SK-N-SH (cell line): Measurements from ENCODE around the gene RFX7. TPM values are rescaled to one million over a fixed set of nuclear protein-coding genes. Genes with fewer than 3 reads are reported as not detected.

Experiments
- CTCF ChIA-PET: fragments of 300-600, 350-600 bp; formaldehyde crosslinking; extraction: SDS; loops from one replicate; lab custom pipeline; 2021; lab: Yijun Ruan, JAX
- POLR2A ChIA-PET: fragments of 350-600 bp; sonication (Branson Sonifier 250); formaldehyde crosslinking; extraction: SDS; loops from one replicate; lab custom pipeline; 2020; ENCODE audit warnings: antibody characterized with exemption, inconsistent platforms; lab: Yijun Ruan, JAX
- DNase-seq: peaks from one replicate; pipeline ENCODE4 v3.0.0; 2012
- H2AFZ ChIP-seq: fragments of 200-600 bp; sonication (generic); 2 replicates; pipeline ENCODE4 v1.8.1; 2016; ENCODE audit warnings: antibody characterized with exemption, mild to moderate bottlenecking, low read depth
- H3F3A ChIP-seq: fragments of 200-600 bp; sonication (generic); replicated peaks from 2 replicates; pipeline ENCODE3; 2016; ENCODE audit warnings: antibody characterized with exemption, mild to moderate bottlenecking; ENCODE audit not compliant: insufficient read depth
- H3K27ac ChIP-seq, 2 experiments: fragments of 200-500 bp in 1 of 2; fragments of 200-600 bp in 1 of 2; sonication (Bioruptor generic) in 1 of 2; sonication (generic), shearing (Covaris generic) in 1 of 2; 2 replicates each; pipeline versions ENCODE4 v1.5.1 to v1.6.1; 2014 to 2016; ENCODE audit warnings: low read depth in 2 of 2, inconsistent platforms in 1 of 2, low read length in 1 of 2, mild to moderate bottlenecking in 1 of 2, mixed read lengths in 1 of 2
- H3K27me3 ChIP-seq: fragments of 200-600 bp; sonication (generic), shearing (Covaris generic); 2 replicates; pipeline ENCODE4 v1.6.1; 2016; ENCODE audit warnings: mixed run types; ENCODE audit not compliant: insufficient read depth
- H3K36me3 ChIP-seq, 2 experiments: fragments of 200-500 bp in 1 of 2; fragments of 200-600 bp in 1 of 2; sonication (Bioruptor generic) in 1 of 2; sonication (generic) in 1 of 2; replicated peaks in 1 of 2; 2 replicates each; pipeline versions ENCODE3 to v1.5.1; 2014 to 2016; ENCODE audit warnings: low read length in 1 of 2, mild to moderate bottlenecking in 1 of 2; ENCODE audit not compliant: insufficient read depth in 2 of 2, control insufficient read depth in 1 of 2
- H3K4me1 ChIP-seq, 2 experiments: fragments of 200-500 bp in 1 of 2; fragments of 200-600 bp in 1 of 2; sonication (Bioruptor generic) in 1 of 2; sonication (generic), shearing (Covaris generic) in 1 of 2; 2 replicates each; pipeline versions ENCODE4 v1.5.1 to v1.6.1; 2014 to 2016; ENCODE audit warnings: low read depth in 1 of 2, low read length in 1 of 2, mixed run types in 1 of 2; ENCODE audit not compliant: insufficient read depth in 2 of 2, control insufficient read depth in 1 of 2
- H3K4me2 ChIP-seq: fragments of 200-600 bp; sonication (generic), shearing (Covaris generic); 2 replicates; pipeline ENCODE4 v1.6.1; 2017; ENCODE audit warnings: mixed run types
- H3K4me3 ChIP-seq, 2 experiments: fragments of 200-500 bp in 1 of 2; fragments of 200-600 bp in 1 of 2; sonication (Bioruptor generic) in 1 of 2; sonication (generic), shearing (Covaris generic) in 1 of 2; 2 replicates each; pipeline versions ENCODE4 v1.5.1 to v1.8.1; 2014 to 2016; ENCODE audit warnings: low read depth in 2 of 2, inconsistent platforms in 1 of 2, low read length in 1 of 2, mild to moderate bottlenecking in 1 of 2, mixed read lengths in 1 of 2, moderate library complexity in 1 of 2
- H3K79me2 ChIP-seq: fragments of 200-600 bp; sonication (generic); 2 replicates; pipeline ENCODE4 v1.8.1; 2017; ENCODE audit warnings: mild to moderate bottlenecking; ENCODE audit not compliant: insufficient read depth
- H3K9ac ChIP-seq: fragments of 200-600 bp; sonication (generic); 2 replicates; pipeline ENCODE4 v1.6.1; 2017; ENCODE audit warnings: mixed run types
- H3K9me2 ChIP-seq: fragments of 200-600 bp; sonication (generic); 2 replicates; pipeline ENCODE4 v1.6.1; 2017; ENCODE audit warnings: mixed run types
- H3K9me3 ChIP-seq: fragments of 200-600 bp; sonication (generic); 2 replicates; pipeline ENCODE4 v1.6.1; 2017; ENCODE audit warnings: mixed run types, mild to moderate bottlenecking, moderate library complexity
- H4K20me1 ChIP-seq: fragments of 200-600 bp; sonication (generic); 2 replicates; pipeline ENCODE4 v1.6.1; 2017; ENCODE audit warnings: mild to moderate bottlenecking, mixed run types; ENCODE audit not compliant: insufficient read depth
- CHD2 ChIP-seq: fragments of 150-350 bp; IDR thresholded peaks from 2 replicates; pipeline ENCODE4 v1.6.1; 2018; ENCODE audit warnings: low read length; ENCODE audit not compliant: partially characterized antibody
- EZH2phosphoT487 ChIP-seq: fragments of 200-600 bp; sonication (generic); IDR thresholded peaks from 2 replicates; pipeline ENCODE4 v1.6.1; 2017; ENCODE audit warnings: low read depth, mixed run types, mild to moderate bottlenecking, antibody characterized with exemption, moderate library complexity, borderline replicate concordance
- GATA2 ChIP-seq: sonication (generic); formaldehyde crosslinking; IDR thresholded peaks from 2 replicates; pipeline ENCODE4 v1.5.0; 2020; ENCODE audit warnings: mild to moderate bottlenecking, missing genetic modification reagents
- SIN3A ChIP-seq: IDR thresholded peaks from 2 replicates; pipeline ENCODE4 v1.6.1; 2012; ENCODE audit warnings: low read depth, mild to moderate bottlenecking, low read length, moderate library complexity, borderline replicate concordance
- TAF1 ChIP-seq: IDR thresholded peaks from 2 replicates; pipeline ENCODE4 v1.6.1; 2012; ENCODE audit warnings: low read depth, mild to moderate bottlenecking, low read length, moderate library complexity, borderline replicate concordance
- WGBS: methylation state at CpG from one replicate; pipeline ENCODE4 v1.1.6; 2017; ENCODE audit warnings: low lambda C conversion rate; 5-methylcytosine and 5-hydroxymethylcytosine counted together
- polyA plus RNA-seq, 3 experiments: library from polyadenylated mRNA; depleted of rRNA; stranded (reverse); fragments of >200 nt; gene quantifications; 2 replicates each; pipeline ENCODE4 v1.2.3, GENCODE V29; 2012
- TF ChIP-seq, protein P1 (sequence below): fragments of 150-350 bp; IDR thresholded peaks from 2 replicates; pipeline ENCODE4 v1.6.1; 2016; ENCODE audit warnings: mild to moderate bottlenecking, low read depth, low read length
- TF ChIP-seq, protein P2 (sequence below): fragments of 150-350 bp; IDR thresholded peaks from 2 replicates; pipeline ENCODE4 v1.6.1; 2017; ENCODE audit warnings: antibody characterized with exemption, low read length, low read depth, borderline replicate concordance
- TF ChIP-seq, protein P3 (sequence below): IDR thresholded peaks from 2 replicates; pipeline ENCODE4 v1.6.1; 2012; ENCODE audit warnings: mild to moderate bottlenecking, low read depth, low read length, moderate library complexity

RFX7 gene
- polyA plus RNA-seq, 1 of the 3 experiments (the other 2 are of a cell fraction) = 2.7 TPM

DNA sequence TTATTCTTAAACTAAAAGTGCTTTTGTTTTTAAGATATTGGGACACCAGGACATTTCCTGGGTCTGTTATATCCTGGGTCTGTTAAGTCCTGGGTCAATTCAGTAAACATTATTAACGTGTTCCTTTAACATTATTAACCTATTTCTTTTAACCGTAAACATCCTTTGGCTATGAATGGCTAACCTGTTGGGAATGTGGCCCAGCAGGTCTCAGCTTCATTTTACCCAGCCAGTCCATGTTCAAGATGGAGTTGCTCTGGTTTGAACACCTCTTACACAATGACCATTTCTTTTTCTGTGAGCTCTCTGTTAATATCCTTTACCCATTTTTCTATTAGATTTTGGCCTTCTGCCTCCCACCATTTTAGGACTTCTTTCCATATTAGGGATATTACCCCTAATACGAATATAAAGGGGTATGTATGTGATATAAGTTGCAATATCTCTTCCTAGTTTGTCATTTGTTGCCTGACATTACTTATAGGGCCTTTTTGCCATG is 161.4 kb downstream of the RFX7 start:
- H3K9ac ChIP-seq = no peak overlapping the region

DNA sequence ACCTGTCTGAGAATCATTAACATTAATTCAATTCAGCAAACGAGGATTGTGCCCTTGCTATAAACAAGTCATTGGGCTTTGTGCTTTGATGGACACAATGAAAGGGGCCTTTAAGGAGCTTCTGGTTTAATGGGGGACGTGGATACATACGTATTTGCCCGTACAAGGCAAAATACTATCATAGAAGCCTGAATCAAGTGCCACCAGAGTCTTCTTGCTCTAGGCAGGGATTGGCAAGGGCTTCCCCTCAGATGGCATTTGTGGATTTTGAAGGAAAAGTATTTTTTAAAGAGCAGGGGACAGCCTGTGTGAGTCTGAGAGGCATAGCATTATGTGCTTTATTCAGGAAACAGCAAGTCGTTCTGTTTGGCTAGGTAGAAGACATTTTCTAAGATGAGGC is 166.6 kb downstream of the RFX7 start:
- no peaks in the 10 kb centered on the region for H3K36me3 ChIP-seq
- H3K9ac ChIP-seq = no peak overlapping the region
- no peak for DNase-seq
- no peak overlapping the region for H2AFZ ChIP-seq
- H3K4me3 ChIP-seq = no peak overlapping the region
- no peaks in the 10 kb centered on the region for H3F3A ChIP-seq
- H3K27ac ChIP-seq = no peak overlapping the region
- no peaks in the 10 kb centered on the region for H4K20me1 ChIP-seq
- ChIA-PET CTCF (no interaction called here), POLR2A (no interaction called here)
- H3K4me1 ChIP-seq = no peaks in the 10 kb centered on the region
- no peaks in the 10 kb centered on the region for H3K9me2 ChIP-seq
- no peaks in the 10 kb centered on the region for H3K79me2 ChIP-seq
- TF ChIP-seq, protein P1, sequence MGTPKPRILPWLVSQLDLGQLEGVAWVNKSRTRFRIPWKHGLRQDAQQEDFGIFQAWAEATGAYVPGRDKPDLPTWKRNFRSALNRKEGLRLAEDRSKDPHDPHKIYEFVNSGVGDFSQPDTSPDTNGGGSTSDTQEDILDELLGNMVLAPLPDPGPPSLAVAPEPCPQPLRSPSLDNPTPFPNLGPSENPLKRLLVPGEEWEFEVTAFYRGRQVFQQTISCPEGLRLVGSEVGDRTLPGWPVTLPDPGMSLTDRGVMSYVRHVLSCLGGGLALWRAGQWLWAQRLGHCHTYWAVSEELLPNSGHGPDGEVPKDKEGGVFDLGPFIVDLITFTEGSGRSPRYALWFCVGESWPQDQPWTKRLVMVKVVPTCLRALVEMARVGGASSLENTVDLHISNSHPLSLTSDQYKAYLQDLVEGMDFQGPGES = no peak
- TF ChIP-seq EZH2phosphoT487 (no peak), TAF1 (no peak), GATA2 (no peak)
- TF ChIP-seq, protein P2, sequence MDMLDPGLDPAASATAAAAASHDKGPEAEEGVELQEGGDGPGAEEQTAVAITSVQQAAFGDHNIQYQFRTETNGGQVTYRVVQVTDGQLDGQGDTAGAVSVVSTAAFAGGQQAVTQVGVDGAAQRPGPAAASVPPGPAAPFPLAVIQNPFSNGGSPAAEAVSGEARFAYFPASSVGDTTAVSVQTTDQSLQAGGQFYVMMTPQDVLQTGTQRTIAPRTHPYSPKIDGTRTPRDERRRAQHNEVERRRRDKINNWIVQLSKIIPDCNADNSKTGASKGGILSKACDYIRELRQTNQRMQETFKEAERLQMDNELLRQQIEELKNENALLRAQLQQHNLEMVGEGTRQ = no peak
- H3K27me3 ChIP-seq = no peaks in the 10 kb centered on the region
- WGBS = 81% methylated on average over 5 of the region's 5 CpGs
- H3K9me3 ChIP-seq = no peaks in the 10 kb centered on the region
- no peak overlapping the region for H3K4me2 ChIP-seq

More for the DNA sequence above, 161.4 kb downstream of the RFX7 start:
- no peak overlapping the region for H3K4me3 ChIP-seq
- no peaks in the 10 kb centered on the region for H3K9me2 ChIP-seq
- TF ChIP-seq CHD2 (no peak), SIN3A (no peak)
- TF ChIP-seq, protein P3, sequence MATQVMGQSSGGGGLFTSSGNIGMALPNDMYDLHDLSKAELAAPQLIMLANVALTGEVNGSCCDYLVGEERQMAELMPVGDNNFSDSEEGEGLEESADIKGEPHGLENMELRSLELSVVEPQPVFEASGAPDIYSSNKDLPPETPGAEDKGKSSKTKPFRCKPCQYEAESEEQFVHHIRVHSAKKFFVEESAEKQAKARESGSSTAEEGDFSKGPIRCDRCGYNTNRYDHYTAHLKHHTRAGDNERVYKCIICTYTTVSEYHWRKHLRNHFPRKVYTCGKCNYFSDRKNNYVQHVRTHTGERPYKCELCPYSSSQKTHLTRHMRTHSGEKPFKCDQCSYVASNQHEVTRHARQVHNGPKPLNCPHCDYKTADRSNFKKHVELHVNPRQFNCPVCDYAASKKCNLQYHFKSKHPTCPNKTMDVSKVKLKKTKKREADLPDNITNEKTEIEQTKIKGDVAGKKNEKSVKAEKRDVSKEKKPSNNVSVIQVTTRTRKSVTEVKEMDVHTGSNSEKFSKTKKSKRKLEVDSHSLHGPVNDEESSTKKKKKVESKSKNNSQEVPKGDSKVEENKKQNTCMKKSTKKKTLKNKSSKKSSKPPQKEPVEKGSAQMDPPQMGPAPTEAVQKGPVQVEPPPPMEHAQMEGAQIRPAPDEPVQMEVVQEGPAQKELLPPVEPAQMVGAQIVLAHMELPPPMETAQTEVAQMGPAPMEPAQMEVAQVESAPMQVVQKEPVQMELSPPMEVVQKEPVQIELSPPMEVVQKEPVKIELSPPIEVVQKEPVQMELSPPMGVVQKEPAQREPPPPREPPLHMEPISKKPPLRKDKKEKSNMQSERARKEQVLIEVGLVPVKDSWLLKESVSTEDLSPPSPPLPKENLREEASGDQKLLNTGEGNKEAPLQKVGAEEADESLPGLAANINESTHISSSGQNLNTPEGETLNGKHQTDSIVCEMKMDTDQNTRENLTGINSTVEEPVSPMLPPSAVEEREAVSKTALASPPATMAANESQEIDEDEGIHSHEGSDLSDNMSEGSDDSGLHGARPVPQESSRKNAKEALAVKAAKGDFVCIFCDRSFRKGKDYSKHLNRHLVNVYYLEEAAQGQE = no peak
- TF ChIP-seq, all 33 proteins: peak for 0
- WGBS = 69% methylated on average over 3 of the region's 3 CpGs
- no peaks in the 10 kb centered on the region for H3K4me1 ChIP-seq
- no peak overlapping the region for H3K27ac ChIP-seq
- no peaks in the 10 kb centered on the region for H3F3A ChIP-seq
- no peak for DNase-seq
- H4K20me1 ChIP-seq = no peaks in the 10 kb centered on the region
- no peak overlapping the region for H3K4me2 ChIP-seq
- H3K27me3 ChIP-seq = no peaks in the 10 kb centered on the region
- H3K9me3 ChIP-seq = no peaks in the 10 kb centered on the region
- no peaks in the 10 kb centered on the region for H3K36me3 ChIP-seq
- H2AFZ ChIP-seq = no peak overlapping the region
- POLR2A ChIA-PET = no interaction called here
- no peaks in the 10 kb centered on the region for H3K79me2 ChIP-seq
- CTCF ChIA-PET = no interaction called here
